Activated CD4-positive, alpha-beta T cell treated with anti-CD3 and anti-CD28 coated beads, Interleukin-2, Interleukin-4, amounts not matched to agents 100 ng/mL and 50 ng/mL, durations not matched to agents 16 hours and 8 hours (primary cell): Measurements from ENCODE around the gene AKR1D1.
A peak's percentile ranks its signal among the peaks of the same experiment; 100 is the strongest.
"Not testable (repeated sequence)": the region's sequence is repeated elsewhere in the genome, so short reads cannot be mapped to it uniquely, and the experiment has no call there.

Experiments
- DNase-seq: peaks from one replicate; pipeline ENCODE4 v3.0.0-alpha.2; 2020; ENCODE audit warnings: low spot score

Gene AKR1D1

DNA sequence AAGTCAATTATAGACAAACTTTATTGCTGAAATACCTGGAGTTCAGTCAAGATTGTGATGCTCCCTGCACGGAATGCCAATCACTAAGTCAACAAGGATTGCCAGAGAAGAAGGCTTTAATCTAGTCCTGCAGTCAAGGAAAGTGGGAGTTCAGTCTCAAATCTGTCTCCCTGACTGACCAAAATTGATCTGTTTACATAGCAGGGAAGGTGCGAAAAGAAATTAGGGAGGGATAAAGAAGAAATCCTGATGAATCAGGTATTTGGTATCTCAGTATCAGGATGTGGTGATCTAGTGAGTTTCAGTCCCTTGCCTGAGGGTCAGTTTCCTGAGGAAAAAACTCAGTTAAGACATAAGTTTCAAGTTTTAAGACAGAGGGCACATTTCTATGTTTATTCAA, 2.1 kb upstream of the AKR1D1 start:
- no peak for DNase-seq

DNA sequence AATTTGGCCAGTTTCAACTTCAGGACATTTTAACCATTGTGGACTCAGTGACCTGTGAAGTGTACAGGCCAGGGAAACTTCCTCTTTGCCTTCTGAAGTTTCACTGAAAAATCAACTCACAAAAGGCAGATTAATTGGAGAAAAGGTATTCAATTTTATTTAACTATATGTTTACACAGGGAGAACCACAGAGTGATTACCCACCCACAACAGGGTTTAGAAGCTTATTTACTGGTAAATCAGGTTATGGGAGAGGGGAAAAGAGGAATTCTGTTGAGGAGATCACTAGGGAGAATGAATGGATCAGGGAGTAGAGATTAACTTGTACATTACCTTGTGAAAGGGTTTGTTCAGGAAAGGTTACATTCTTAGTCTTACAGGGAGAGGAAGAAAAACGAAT, 1.7 kb upstream of the AKR1D1 start:
- no peak for DNase-seq

DNA sequence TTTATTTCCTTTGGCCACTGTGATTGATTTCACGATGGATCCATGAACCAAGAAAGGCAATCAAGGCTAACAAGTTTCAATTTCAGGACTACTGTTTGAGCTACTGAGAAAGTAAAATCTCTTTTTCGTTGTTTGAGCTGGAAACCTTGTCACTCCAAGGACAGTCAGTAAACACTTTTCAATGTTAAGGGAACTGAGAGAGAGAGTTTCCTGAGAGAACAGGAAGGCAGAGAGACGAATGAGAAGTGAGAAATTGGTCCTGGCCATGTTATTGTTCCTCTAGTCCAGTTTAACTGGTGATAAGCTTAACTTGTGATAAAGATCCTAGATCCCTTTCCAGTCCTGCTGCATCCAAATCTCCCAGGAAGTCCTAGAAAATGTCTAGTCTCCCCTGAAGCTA, 909 bp upstream of the AKR1D1 start:
- DNase-seq: no peak

- DNase-seq: not testable (repeated sequence)
These were observed 473 bp upstream of the AKR1D1 start for GRCh38 chr7:138075786-138076185.

DNA sequence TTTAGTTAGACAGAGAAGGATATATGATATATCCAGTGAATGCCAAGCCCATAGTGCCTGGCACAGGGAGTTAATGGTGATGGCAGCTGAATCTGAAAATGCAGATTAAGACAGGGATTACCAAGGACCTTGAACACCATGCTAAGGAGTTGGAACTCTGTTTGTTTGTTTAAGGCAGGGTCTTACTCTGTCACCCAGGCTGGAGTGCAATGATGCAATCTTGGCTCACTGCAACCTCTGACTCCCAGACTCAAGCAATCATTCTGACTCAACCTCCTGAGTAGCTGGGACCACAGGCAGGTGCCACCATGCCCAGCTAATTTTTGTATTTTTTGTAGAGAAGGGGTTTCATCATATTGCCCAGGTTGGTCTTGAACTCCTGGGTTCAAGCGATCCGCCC, 1.6 kb downstream of the AKR1D1 start:
- DNase-seq: no peak

DNA sequence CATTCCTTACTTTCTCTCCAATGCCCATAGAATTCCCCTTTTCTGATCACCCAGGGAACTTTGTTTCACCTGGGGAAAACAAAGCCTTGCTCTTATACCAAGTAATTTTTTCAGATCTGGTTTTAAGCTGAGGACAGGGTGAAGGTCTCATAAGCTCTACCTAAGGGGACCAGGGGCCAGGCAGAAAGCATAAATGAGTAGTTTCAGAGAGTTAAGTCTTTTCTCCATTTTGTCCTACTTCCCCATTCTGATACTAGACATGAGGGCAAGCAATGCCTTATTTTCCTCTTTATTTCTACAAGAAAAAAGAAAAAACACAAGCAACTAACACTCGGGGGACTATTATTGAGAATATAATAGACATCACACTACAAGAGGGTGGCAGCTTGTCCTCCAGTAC, 2.9 kb downstream of the AKR1D1 start:
- DNase-seq: no peak

DNA sequence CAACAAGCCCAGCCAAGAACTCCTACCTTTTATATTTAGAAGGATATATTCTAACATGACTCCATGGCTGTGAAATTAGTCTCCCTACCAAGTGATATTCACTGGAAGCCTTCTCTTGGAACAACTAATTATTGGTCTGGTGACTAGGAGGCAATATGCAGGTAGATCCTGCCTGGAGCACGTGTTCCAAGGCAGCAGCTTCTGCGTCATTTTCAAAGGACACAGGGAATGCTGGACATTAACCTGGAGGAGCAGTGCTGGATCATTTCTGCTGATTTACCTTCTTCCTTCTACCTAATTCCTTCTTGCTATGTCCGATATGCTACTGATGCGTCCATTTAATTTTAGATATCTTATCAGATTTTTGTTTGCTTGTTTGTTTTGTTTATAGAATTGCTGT, 5.6 kb downstream of the AKR1D1 start:
- no peak for DNase-seq

DNA sequence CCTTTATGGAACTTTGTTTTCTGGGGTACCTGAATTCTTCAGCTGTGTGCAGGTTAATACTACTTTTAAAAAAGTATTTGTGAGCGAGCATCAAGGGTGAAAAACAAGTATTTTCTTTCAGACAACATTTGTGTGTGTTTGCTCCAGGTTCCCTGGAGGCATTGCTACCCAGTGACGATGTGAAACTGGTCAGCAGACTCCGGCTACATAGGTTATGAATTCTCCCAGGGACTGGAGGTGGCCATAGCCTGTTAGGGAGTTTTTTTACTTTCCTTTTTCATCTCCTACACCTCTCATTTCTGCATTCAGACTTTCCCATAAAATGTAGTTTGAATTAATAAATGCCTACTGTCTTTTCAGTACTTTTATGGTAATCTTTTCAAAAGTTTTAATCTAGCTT, 7.6 kb downstream of the AKR1D1 start:
- no peak for DNase-seq

GRCh38 chr7:138086563-138087270, 10.5 kb downstream of the AKR1D1 start:
- no peak for DNase-seq

- no peak for DNase-seq
These were observed 13.0 kb downstream of the AKR1D1 start for GRCh38 chr7:138089080-138089901.

DNA sequence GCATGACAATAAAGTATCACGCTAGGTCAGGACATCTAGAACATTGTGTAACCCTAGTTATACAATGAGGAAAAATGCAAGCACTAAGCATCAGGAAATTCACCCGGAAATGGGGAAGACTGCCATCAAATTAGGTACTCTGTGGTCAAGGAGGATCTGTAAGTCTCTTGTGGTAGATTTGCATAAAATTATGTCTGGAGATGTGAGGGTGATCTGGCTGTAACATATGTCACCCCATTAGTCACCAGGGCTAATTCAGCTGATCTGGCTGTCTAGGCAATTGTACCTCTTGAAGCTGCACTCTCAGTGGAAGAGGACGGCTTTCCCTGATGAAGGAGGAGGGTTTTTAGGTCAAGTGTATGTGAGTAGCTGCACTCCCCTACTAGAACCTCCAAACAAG, 14.8 kb downstream of the AKR1D1 start:
- DNase-seq: no peak

DNA sequence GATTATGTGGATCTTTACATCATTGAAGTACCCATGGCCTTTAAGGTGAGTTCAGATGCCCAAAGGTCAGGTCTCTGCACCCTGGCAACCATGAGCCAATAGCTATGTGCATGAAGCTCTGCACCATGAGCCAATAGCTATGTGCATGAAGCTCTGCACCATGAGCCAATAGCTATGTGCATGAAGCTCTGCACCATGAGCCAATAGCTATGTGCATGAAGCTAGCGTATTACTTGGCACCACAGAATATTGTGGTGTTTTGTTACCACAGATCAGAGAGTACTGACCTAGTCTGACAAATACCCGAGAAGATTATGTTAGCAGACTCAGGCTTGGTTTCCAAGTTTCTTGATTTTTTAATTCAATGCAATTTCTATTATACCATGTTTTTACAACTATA, 15.6 kb downstream of the AKR1D1 start:
- DNase-seq: not testable (repeated sequence)

DNA sequence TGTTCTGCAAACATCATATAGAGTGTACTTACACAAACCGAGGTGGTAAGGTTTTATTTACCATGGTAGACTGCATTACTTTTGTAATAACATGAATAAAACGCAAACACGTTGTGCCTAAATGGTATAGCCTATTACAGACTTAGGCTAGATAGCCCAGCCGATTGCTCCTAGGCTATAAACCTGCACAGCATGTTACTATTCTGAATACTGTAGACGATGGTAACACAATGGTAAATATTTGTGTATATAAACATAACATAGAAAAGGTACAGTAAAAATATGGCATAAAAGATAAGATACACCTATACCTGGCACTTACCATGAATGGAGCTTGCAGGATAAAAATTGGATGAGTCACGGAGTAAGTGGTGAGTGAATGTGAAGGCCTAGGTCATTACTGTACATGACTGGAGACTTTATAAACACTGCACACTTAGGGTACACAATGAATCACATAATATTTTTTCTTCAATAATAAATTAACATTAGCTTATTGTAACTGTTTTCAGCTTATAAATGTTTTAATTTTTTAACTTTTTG, 16.3 kb downstream of the AKR1D1 start:
- DNase-seq: no peak

GRCh38 chr7:138095972-138096935, 20.0 kb downstream of the AKR1D1 start:
- no peak for DNase-seq

- DNase-seq: peak; percentile 10
These were observed 20.9 kb downstream of the AKR1D1 start for GRCh38 chr7:138097064-138097741.

DNA sequence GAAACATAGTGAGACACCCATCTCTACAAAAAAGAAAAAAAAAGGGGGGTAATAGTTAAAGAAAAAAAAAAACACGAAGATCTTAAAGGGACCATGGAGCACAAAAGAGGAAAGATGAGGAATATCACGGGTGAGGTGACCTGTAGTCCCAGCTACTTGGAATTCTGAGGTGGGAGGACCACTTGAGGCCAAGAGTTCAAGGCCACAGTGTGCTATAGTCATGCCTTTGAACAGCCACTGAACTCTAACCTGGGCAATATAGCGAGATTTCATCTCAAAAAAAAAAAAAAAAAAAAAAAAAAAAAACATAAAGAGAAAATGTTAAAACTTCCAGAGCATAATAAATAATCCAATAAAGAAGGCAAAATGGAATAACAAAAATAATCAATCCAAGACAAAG, 23.6 kb downstream of the AKR1D1 start:
- no peak for DNase-seq

- DNase-seq: no peak
These were observed 29.0 kb downstream of the AKR1D1 start for GRCh38 chr7:138105221-138105620.

DNA sequence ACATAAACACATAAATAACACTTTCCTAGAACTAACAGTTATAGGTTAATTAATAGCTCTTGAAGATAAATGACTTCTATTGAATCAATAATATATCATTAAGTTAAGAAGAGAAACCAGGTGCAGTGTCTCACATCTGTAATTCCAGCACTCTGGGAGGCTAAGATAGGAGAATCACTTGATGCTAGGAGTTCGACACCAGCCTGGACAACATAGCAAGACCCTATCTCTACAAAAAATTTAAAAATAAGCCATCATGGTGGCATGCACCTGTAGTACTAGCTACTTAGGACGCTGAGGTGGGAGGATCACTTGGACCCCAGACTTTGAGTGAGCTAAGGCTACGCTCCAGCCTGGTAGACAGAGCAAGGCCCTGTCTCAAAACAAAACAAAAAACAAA, 38.8 kb downstream of the AKR1D1 start:
- DNase-seq: no peak

GRCh38 chr7:138116141-138116540, 39.9 kb downstream of the AKR1D1 start:
- DNase-seq: no peak

- DNase-seq: no peak
These were observed 40.6 kb downstream of the AKR1D1 start for GRCh38 chr7:138116892-138117291.

DNA sequence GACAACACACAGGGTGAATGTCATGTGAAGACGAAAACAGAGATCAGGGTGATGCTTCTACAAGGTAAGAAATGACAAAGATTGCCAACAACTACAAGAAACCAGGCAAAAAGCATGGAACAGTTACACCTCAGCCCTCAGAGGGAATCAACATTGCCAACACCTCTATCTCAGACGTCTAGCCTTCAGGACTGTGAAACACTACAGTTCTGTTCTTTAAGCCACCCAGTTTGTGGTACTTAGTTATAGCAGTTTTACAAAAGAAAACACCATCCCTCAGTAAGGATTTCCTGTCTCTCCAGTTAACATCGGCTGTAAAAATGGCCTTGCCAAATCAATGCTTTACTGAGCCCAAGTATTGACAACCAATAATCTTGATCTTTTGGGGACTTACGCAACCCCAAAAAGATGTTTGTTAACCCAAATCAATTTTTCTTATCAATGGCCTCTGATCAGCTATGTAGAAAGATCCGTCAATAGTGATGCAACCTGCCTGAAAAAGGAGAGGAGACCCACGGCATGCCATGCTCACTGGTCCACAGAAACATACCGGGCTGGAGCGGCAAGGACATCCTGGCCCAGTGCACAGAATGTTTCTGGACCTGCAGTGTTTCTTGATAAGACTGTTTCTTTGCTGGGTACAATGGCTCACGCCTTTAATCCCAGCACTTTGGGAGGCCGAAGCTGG, 44.0 kb downstream of the AKR1D1 start:
- DNase-seq: no peak
